Measurements from ENCODE around the gene POLE.

GRCh38 chr12:132673288-132674179 lies 13.6 kb downstream of the POLE start:
- no peak for TF ChIP-seq POLR2AphosphoS5 (IDR thresholded peaks at IDR 0.05; ENCODE audit: borderline replicate concordance, low read depth, low read length)
- no peak for TF ChIP-seq EZH2 (IDR thresholded peaks at IDR 0.05)

All from SK-N-MC (cell line).